Tibial nerve (tissue), 4 donors: ENCODE data around the gene PSMF1.

Source experiments
- CTCF ChIP-seq, 5 experiments: fragments of 200-600 bp in 3 of 5; fragments of 450-650 bp in 2 of 5; sonication (generic) in 3 of 5; IDR thresholded peaks; one replicate each; pipeline ENCODE4 v1.5.1; 2016 to 2019; ENCODE audit warnings: antibody characterized with exemption in 5 of 5, mild to moderate bottlenecking in 3 of 5, moderate library complexity in 2 of 5
- EP300 ChIP-seq, 2 donors: sonication (generic); formaldehyde crosslinking; IDR thresholded peaks; one replicate each; pipeline ENCODE4 v1.6.1; 2017; ENCODE audit warnings: antibody characterized with exemption in 2 of 2, mild to moderate bottlenecking in 1 of 2
- POLR2A ChIP-seq, 2 donors: fragments of 450-650 bp; IDR thresholded peaks; one replicate each; pipeline ENCODE4 v1.6.1; 2017; ENCODE audit warnings: antibody characterized with exemption in 2 of 2, mild to moderate bottlenecking in 2 of 2, moderate library complexity in 2 of 2

GRCh38 chr20:1180949-1181348, 62.5 kb downstream of the PSMF1 start:
- no peak for TF ChIP-seq CTCF (IDR thresholded peaks at IDR 0.05)
- TF ChIP-seq POLR2A (IDR thresholded peaks at IDR 0.05): no peak
- no peak for TF ChIP-seq EP300 (IDR thresholded peaks at IDR 0.05)
